NK-92 (cell line): ENCODE measurements around the gene SDSL.

Experiments used
- DNase-seq: peaks from one replicate; lab custom pipeline; 2025; ENCODE audit not compliant: unreplicated experiment; lab: John Stamatoyannopoulos, UW

Gene SDSL

GRCh38 chr12:113396200-113396599 is 26.0 kb upstream of the SDSL start:
- DNase-seq = no peak

GRCh38 chr12:113396828-113397496 is 25.2 kb upstream of the SDSL start:
- no peak for DNase-seq

GRCh38 chr12:113397497-113398197 is 24.5 kb upstream of the SDSL start:
- DNase-seq = no peak

GRCh38 chr12:113398346-113399290 is 23.6 kb upstream of the SDSL start:
- no peak for DNase-seq

- no peak for DNase-seq
Measured at GRCh38 chr12:113399490-113399889, 22.7 kb upstream of the SDSL start.

- no peak for DNase-seq
Measured at GRCh38 chr12:113400362-113400761, 21.8 kb upstream of the SDSL start.

GRCh38 chr12:113401066-113402000 is 20.8 kb upstream of the SDSL start:
- no peak for DNase-seq

GRCh38 chr12:113402586-113403260 is 19.5 kb upstream of the SDSL start:
- DNase-seq = no peak

GRCh38 chr12:113403435-113404415 is 18.5 kb upstream of the SDSL start, which contains the start of gene SDS:
TSS of gene SDS (minus strand) at chr12:113403887. CDS start at chr12:113399708, 4,179 bp downstream.
- DNase-seq = no peak

- DNase-seq = no peak
Measured at GRCh38 chr12:113405694-113406093, 16.5 kb upstream of the SDSL start.

GRCh38 chr12:113407931-113408600 is 14.1 kb upstream of the SDSL start:
- no peak for DNase-seq

- DNase-seq = no peak
Measured at GRCh38 chr12:113408756-113409298, 13.4 kb upstream of the SDSL start.

- no peak for DNase-seq
Measured at GRCh38 chr12:113409462-113410124, 12.6 kb upstream of the SDSL start.

GRCh38 chr12:113413488-113413939 is 8.7 kb upstream of the SDSL start:
- no peak for DNase-seq

- DNase-seq = no peak
Measured at GRCh38 chr12:113414519-113415038, 7.6 kb upstream of the SDSL start.

- DNase-seq = no peak
Measured at GRCh38 chr12:113416091-113416754, 6.0 kb upstream of the SDSL start.
